CD14-positive monocyte (primary cell): ENCODE data around the gene KRTAP12-4. TPM values are rescaled to one million over a fixed set of nuclear protein-coding genes. Genes with fewer than 3 reads are reported as not detected.

Experiments
- DNase-seq, 3 donors: peaks; one replicate each; pipeline ENCODE4 v3.0.0-alpha.2; 2011 to 2022
- H2AFZ ChIP-seq: 2 replicates; pipeline ENCODE4 v1.6.0; 2012; ENCODE audit warnings: mild to moderate bottlenecking, low read depth, low read length, inconsistent platforms; ENCODE audit not compliant: insufficient read depth, poor library complexity, severe bottlenecking
- H3K27ac ChIP-seq, 2 donors: 1 replicate in 1 of 2; 2 replicates in 1 of 2; pipeline ENCODE4 v1.5.1; 2012 to 2013; ENCODE audit warnings: low read length in 2 of 2, control low read depth in 1 of 2, inconsistent platforms in 1 of 2, low read depth in 1 of 2, mild to moderate bottlenecking in 1 of 2
- H3K27me3 ChIP-seq, 2 donors: one replicate each; pipeline versions ENCODE4 v1.6.0 to v1.6.1; 2011 to 2013; ENCODE audit warnings: low read length in 2 of 2; ENCODE audit not compliant: control insufficient read depth in 2 of 2, insufficient read depth in 2 of 2
- H3K36me3 ChIP-seq, 2 donors: replicated peaks in 1 of 2; 1 replicate in 1 of 2; 2 replicates in 1 of 2; pipeline versions ENCODE4 v1.5.1 to v1.6.1; 2012 to 2013; ENCODE audit warnings: low read length in 2 of 2, control low read depth in 1 of 2, inconsistent platforms in 1 of 2, mild to moderate bottlenecking in 1 of 2; ENCODE audit not compliant: insufficient read depth in 2 of 2, control insufficient read depth in 1 of 2
- H3K4me1 ChIP-seq, 2 donors: 1 replicate in 1 of 2; 2 replicates in 1 of 2; pipeline versions ENCODE4 v1.5.1 to v1.6.1; 2012 to 2013; ENCODE audit warnings: low read length in 2 of 2, control low read depth in 1 of 2, inconsistent platforms in 1 of 2, mild to moderate bottlenecking in 1 of 2, moderate library complexity in 1 of 2; ENCODE audit not compliant: insufficient read depth in 2 of 2, control insufficient read depth in 1 of 2
- H3K4me2 ChIP-seq: replicated peaks from 2 replicates; pipeline ENCODE3; 2012; ENCODE audit warnings: low read length, moderate library complexity, mild to moderate bottlenecking; ENCODE audit not compliant: poor library complexity, severe bottlenecking; ENCODE audit errors: extremely low read depth
- H3K4me3 ChIP-seq, 3 experiments: fragments of 200-600 bp in 1 of 3; sonication (generic) in 1 of 3; replicated peaks in 1 of 3; 1 replicate in 2 of 3; 2 replicates in 1 of 3; pipeline ENCODE4 v1.5.1; 2011 to 2013; ENCODE audit warnings: low read length in 3 of 3, mild to moderate bottlenecking in 3 of 3, control low read depth in 2 of 3, low read depth in 2 of 3, inconsistent platforms in 1 of 3, moderate library complexity in 1 of 3
- H3K79me2 ChIP-seq: 2 replicates; pipeline ENCODE4 v1.6.0; 2012; ENCODE audit warnings: mild to moderate bottlenecking, control low read depth, inconsistent platforms, low read length, moderate library complexity; ENCODE audit not compliant: insufficient read depth
- H3K9ac ChIP-seq: 2 replicates; pipeline ENCODE4 v1.6.0; 2017; ENCODE audit warnings: low read length, mild to moderate bottlenecking; ENCODE audit not compliant: insufficient read depth, poor library complexity, severe bottlenecking
- H3K9me3 ChIP-seq, 2 donors: replicated peaks in 1 of 2; 1 replicate in 1 of 2; 2 replicates in 1 of 2; pipeline versions ENCODE4 v1.5.1 to v1.6.1; 2012 to 2013; ENCODE audit warnings: low read length in 2 of 2, control low read depth in 1 of 2; ENCODE audit not compliant: control insufficient read depth in 1 of 2, insufficient read depth in 1 of 2
- H4K20me1 ChIP-seq: 2 replicates; pipeline ENCODE4 v1.6.0; 2012; ENCODE audit warnings: mild to moderate bottlenecking, low read length, control low read depth, moderate library complexity; ENCODE audit not compliant: insufficient read depth
- H3K27ac Mint-ChIP-seq, 7 donors: one replicate each; pipeline ENCODE4 v1.8.0; 2020; ENCODE audit warnings: mild to moderate bottlenecking in 7 of 7, mixed read lengths in 7 of 7, moderate library complexity in 6 of 7, inconsistent platforms in 2 of 7
- H3K27me3 Mint-ChIP-seq, 3 donors: one replicate each; pipeline ENCODE4 v1.8.0; 2021 to 2022; ENCODE audit warnings: low read depth in 3 of 3, mild to moderate bottlenecking in 3 of 3, mixed read lengths in 3 of 3, moderate library complexity in 3 of 3, inconsistent platforms in 1 of 3
- H3K36me3 Mint-ChIP-seq, 2 donors: one replicate each; pipeline ENCODE4 v1.8.0; 2020; ENCODE audit warnings: mixed read lengths in 2 of 2, inconsistent platforms in 1 of 2, mild to moderate bottlenecking in 1 of 2
- H3K4me1 Mint-ChIP-seq: one replicate; pipeline ENCODE4 v1.8.0; 2020; ENCODE audit warnings: mild to moderate bottlenecking, mixed read lengths
- H3K4me3 Mint-ChIP-seq, 2 donors: one replicate each; pipeline ENCODE4 v1.8.0; 2020; ENCODE audit warnings: mild to moderate bottlenecking in 2 of 2, mixed read lengths in 2 of 2, moderate library complexity in 1 of 2
- H3K9me3 Mint-ChIP-seq, 7 donors: one replicate each; pipeline ENCODE4 v1.8.0; 2020 to 2022; ENCODE audit warnings: mixed read lengths in 7 of 7, mild to moderate bottlenecking in 6 of 7, moderate library complexity in 6 of 7, inconsistent platforms in 2 of 7
- WGBS: methylation state at CpG from one replicate; pipeline ENCODE4 v1.1.5; 2013; ENCODE audit warnings: missing lambda C conversion rate; ENCODE audit not compliant: insufficient coverage; 5-methylcytosine and 5-hydroxymethylcytosine counted together
- intact Hi-C, 2 donors: fragments of 100-400 bp; cut with micrococcal nuclease; formaldehyde crosslinking; loops; one replicate each; pipeline versions ENCODE4 v1.15.0 to v1.15.1; 2023
- polyA plus RNA-seq, 3 donors: library from polyadenylated mRNA; depleted of rRNA in 1 of 3; unstranded in 2 of 3; stranded (reverse) in 1 of 3; fragments of 300-500 nt in 2 of 3; fragments of >200 nt in 1 of 3; fragmentation: Illumina TruSeq in 2 of 3; gene quantifications; 1 replicate in 2 of 3; 2 replicates in 1 of 3; pipeline ENCODE4 v1.2.3, GENCODE V29; 2012 to 2021
- TF ChIP-seq, protein P1 (sequence below): fragments of 200-600 bp; IDR thresholded peaks from one replicate; pipeline ENCODE4 v1.8.0; 2022; ENCODE audit warnings: antibody characterized with exemption, mild to moderate bottlenecking

Gene KRTAP12-4
- polyA plus RNA-seq, 3 donors = not detected

DNA sequence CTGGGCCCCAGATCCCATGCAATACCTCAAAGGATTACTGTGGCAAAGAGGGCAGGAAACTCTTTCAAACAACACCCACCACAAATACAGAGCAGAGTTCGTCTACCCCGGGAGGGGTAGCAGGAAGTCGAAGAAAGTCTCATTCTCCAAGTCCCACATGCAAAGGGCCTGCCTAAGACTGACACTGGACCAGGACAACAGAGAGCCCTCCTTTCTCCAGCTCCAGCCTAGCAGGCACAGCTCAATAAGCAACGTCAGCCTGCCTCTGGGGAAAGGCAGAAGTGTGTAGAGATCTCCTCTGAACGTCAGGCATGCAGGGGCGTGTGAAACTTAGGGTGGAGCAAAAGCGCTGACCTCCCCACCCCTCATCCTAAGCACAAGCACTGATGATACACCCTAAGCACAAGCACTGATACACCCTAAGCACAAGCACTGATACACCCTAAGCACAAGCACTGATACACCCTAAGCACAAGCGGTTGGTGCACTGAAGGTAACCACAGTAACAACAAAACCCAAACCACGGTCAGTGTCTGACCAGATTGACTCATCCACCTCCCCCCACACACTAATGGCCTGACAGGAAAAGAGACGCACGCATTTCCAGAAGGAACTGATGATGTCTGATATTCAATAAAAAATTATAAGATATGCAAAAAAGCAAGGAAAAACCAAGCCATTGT, 4.6 kb upstream of the KRTAP12-4 start:
- intact Hi-C loops = no loop called here
- peak overlapping the region in 2 of 7 donors; percentile 14 to 36 for H3K27ac Mint-ChIP-seq

DNA sequence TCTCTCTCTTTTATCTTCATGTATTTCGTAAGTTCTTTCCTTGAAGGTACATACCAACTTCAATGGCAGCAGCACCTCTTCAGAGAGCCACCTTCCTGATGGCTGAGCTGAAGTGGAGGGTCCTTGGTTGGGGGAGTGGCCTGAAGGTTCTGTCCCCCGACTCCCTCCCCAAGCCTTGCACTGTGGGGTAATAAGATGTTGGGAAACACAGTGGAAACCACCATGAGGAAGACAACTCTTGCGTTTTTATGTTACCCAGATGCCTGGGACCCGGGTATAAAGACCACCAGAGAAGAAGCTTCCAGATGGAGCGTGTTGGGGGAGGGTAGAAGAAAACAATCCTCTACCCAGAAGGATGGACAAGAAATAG, 4.1 kb upstream of the KRTAP12-4 start:
- Histone ChIP-seq H3K9me3 (peaks cover 16 to 51% of the 10 kb centered on the region in 2 donors), H2AFZ (no peak overlapping the region), H3K4me2 (no peak overlapping the region), H3K27ac (no peak overlapping the region), H4K20me1 (no peaks in the 10 kb centered on the region), H3K9ac (no peak overlapping the region), H3K79me2 (no peaks in the 10 kb centered on the region), H3K4me1 (no peaks in the 10 kb centered on the region), H3K4me3 (no peak overlapping the region), H3K36me3 (no peaks in the 10 kb centered on the region), H3K27me3 (no peaks in the 10 kb centered on the region)
- H3K9me3 Mint-ChIP-seq = peaks cover 27 to 58% (median 42%) of the 10 kb centered on the region in 7 donors
- H3K4me3 Mint-ChIP-seq = no peak overlapping the region
- H3K27ac Mint-ChIP-seq = no peak overlapping the region
- peaks cover 8 to 14% (median 10%) of the 10 kb centered on the region in 3 donors for H3K27me3 Mint-ChIP-seq
- no peaks in the 10 kb centered on the region for H3K4me1 Mint-ChIP-seq
- DNase-seq = no peak
- intact Hi-C loops = no loop called here
- no peaks in the 10 kb centered on the region for H3K36me3 Mint-ChIP-seq
- WGBS = no CpG with 5 or more reads among the region's 5 CpGs
- TF ChIP-seq, protein P1, sequence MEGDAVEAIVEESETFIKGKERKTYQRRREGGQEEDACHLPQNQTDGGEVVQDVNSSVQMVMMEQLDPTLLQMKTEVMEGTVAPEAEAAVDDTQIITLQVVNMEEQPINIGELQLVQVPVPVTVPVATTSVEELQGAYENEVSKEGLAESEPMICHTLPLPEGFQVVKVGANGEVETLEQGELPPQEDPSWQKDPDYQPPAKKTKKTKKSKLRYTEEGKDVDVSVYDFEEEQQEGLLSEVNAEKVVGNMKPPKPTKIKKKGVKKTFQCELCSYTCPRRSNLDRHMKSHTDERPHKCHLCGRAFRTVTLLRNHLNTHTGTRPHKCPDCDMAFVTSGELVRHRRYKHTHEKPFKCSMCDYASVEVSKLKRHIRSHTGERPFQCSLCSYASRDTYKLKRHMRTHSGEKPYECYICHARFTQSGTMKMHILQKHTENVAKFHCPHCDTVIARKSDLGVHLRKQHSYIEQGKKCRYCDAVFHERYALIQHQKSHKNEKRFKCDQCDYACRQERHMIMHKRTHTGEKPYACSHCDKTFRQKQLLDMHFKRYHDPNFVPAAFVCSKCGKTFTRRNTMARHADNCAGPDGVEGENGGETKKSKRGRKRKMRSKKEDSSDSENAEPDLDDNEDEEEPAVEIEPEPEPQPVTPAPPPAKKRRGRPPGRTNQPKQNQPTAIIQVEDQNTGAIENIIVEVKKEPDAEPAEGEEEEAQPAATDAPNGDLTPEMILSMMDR = no peak

More for the DNA sequence above, 4.6 kb upstream of the KRTAP12-4 start:
- Mint-ChIP-seq H3K4me1 (no peaks in the 10 kb centered on the region), H3K36me3 (no peaks in the 10 kb centered on the region), H3K27me3 (peaks cover 8 to 11% (median 10%) of the 10 kb centered on the region in 3 donors), H3K4me3 (no peak overlapping the region), H3K9me3 (peaks cover 25 to 55% (median 41%) of the 10 kb centered on the region in 7 donors)
- H3K4me3 ChIP-seq = no peak overlapping the region
- no peaks in the 10 kb centered on the region for H3K79me2 ChIP-seq
- H2AFZ ChIP-seq = no peak overlapping the region
- H3K9ac ChIP-seq = no peak overlapping the region
- H3K4me1 ChIP-seq = no peaks in the 10 kb centered on the region
- H3K27ac ChIP-seq = no peak overlapping the region
- WGBS = 35% methylated on average over 3 of the region's 11 CpGs
- no peak for DNase-seq
- H3K27me3 ChIP-seq = no peaks in the 10 kb centered on the region
- H3K9me3 ChIP-seq = peaks cover 16 to 46% of the 10 kb centered on the region in 2 donors
- H3K36me3 ChIP-seq = no peaks in the 10 kb centered on the region
- H4K20me1 ChIP-seq = no peaks in the 10 kb centered on the region
- TF ChIP-seq, protein P1 = no peak
- no peak overlapping the region for H3K4me2 ChIP-seq
